Smooth muscle cell (in vitro differentiated cells): ENCODE data around the gene REPS2. TPM values are rescaled to one million over a fixed set of nuclear protein-coding genes. Genes with fewer than 3 reads are reported as not detected.

Source experiments
- DNase-seq: peaks from one replicate; lab custom pipeline; 2025; ENCODE audit not compliant: unreplicated experiment; lab: John Stamatoyannopoulos, UW
- H2AFZ ChIP-seq: fragments of 200-600 bp; sonication (generic); 2 replicates; pipeline ENCODE4 v1.6.0; 2016; ENCODE audit warnings: antibody characterized with exemption, low read depth, mild to moderate bottlenecking
- H3F3A ChIP-seq: fragments of 200-600 bp; sonication (generic); 2 replicates; pipeline ENCODE4 v1.6.0; 2017; ENCODE audit warnings: antibody characterized with exemption, low read depth
- H3K27ac ChIP-seq: fragments of 200-600 bp; sonication (generic); 2 replicates; pipeline ENCODE4 v1.5.1; 2016; ENCODE audit warnings: low read depth, mild to moderate bottlenecking
- H3K27me3 ChIP-seq: fragments of 200-600 bp; sonication (generic); 2 replicates; pipeline ENCODE4 v1.6.1; 2016; ENCODE audit warnings: low read depth, mild to moderate bottlenecking
- H3K36me3 ChIP-seq: fragments of 200-600 bp; sonication (generic); 2 replicates; pipeline ENCODE4 v1.5.1; 2016; ENCODE audit warnings: low read depth
- H3K4me1 ChIP-seq: fragments of 200-600 bp; sonication (generic); 2 replicates; pipeline ENCODE4 v1.5.1; 2016; ENCODE audit warnings: low read depth
- H3K4me2 ChIP-seq: fragments of 200-600 bp; sonication (generic); 2 replicates; pipeline ENCODE4 v1.6.0; 2016; ENCODE audit warnings: mild to moderate bottlenecking
- H3K4me3 ChIP-seq: fragments of 200-600 bp; sonication (generic); 2 replicates; pipeline ENCODE4 v1.5.1; 2016; ENCODE audit warnings: mild to moderate bottlenecking
- H3K79me2 ChIP-seq: fragments of 200-600 bp; sonication (generic); 2 replicates; pipeline ENCODE4 v1.6.0; 2016; ENCODE audit warnings: low read depth, mild to moderate bottlenecking
- H3K9ac ChIP-seq: fragments of 200-600 bp; sonication (generic); 2 replicates; pipeline ENCODE4 v1.6.0; 2016; ENCODE audit warnings: low read depth
- H3K9me3 ChIP-seq: fragments of 200-600 bp; sonication (generic); replicated peaks from 2 replicates; pipeline ENCODE4 v1.5.1; 2016; ENCODE audit warnings: low read depth
- H4K20me1 ChIP-seq: fragments of 200-600 bp; sonication (generic); 2 replicates; pipeline ENCODE4 v1.6.0; 2016; ENCODE audit warnings: low read depth
- CTCF ChIP-seq: fragments of 200-600 bp; sonication (generic); IDR thresholded peaks from 2 replicates; pipeline ENCODE4 v1.5.1; 2017; ENCODE audit warnings: borderline replicate concordance, mild to moderate bottlenecking, antibody characterized with exemption; ENCODE audit not compliant: insufficient read depth, poor library complexity, severe bottlenecking
- WGBS: methylation state at CpG from one replicate; pipeline ENCODE4 v1.1.7; 2016; ENCODE audit warnings: low lambda C conversion rate; 5-methylcytosine and 5-hydroxymethylcytosine counted together
- polyA plus RNA-seq: library from polyadenylated mRNA; unstranded; fragments of >200 nt; fragmentation: Nextera tagmentation; extraction: Ambion mirVana; gene quantifications from 2 replicates; pipeline ENCODE4 v1.2.1, GENCODE V29; 2016
- total RNA-seq: library from RNA; depleted of rRNA; stranded (reverse); fragments of >200 nt; gene quantifications from 2 replicates; pipeline ENCODE4 v1.2.3, GENCODE V29; 2014

REPS2 gene
- total and polyA plus RNA-seq, 2 experiments from 2014 or later, result 1.0 to 1.2 TPM

GRCh38 chrX:17038277-17038676 is 91.8 kb downstream of the REPS2 start:
- no peak for TF ChIP-seq CTCF
- H3F3A ChIP-seq, result no peaks in the 10 kb centered on the region
- peaks cover 9% of the 10 kb centered on the region for H3K27me3 ChIP-seq
- H3K9me3 ChIP-seq, result no peaks in the 10 kb centered on the region
- H3K27ac ChIP-seq, result no peak overlapping the region
- no peaks in the 10 kb centered on the region for H3K4me1 ChIP-seq
- H3K36me3 ChIP-seq, result no peaks in the 10 kb centered on the region
- H3K4me3 ChIP-seq, result no peak overlapping the region
- no peaks in the 10 kb centered on the region for H4K20me1 ChIP-seq
- WGBS, result 85% methylated on average over 3 of the region's 3 CpGs
- H3K79me2 ChIP-seq, result no peaks in the 10 kb centered on the region
- H3K4me2 ChIP-seq, result no peak overlapping the region
- no peak overlapping the region for H2AFZ ChIP-seq
- H3K9ac ChIP-seq, result no peak overlapping the region
- DNase-seq, result no peak

GRCh38 chrX:17038681-17039161 is 92.3 kb downstream of the REPS2 start:
- no peaks in the 10 kb centered on the region for H3K79me2 ChIP-seq
- no peak overlapping the region for H3K4me2 ChIP-seq
- H3K9me3 ChIP-seq, result no peaks in the 10 kb centered on the region
- no peak for DNase-seq
- TF ChIP-seq CTCF, result no peak
- 77% methylated on average over 7 of the region's 7 CpGs for WGBS
- H3K9ac ChIP-seq, result no peak overlapping the region
- H3K27me3 ChIP-seq, result peaks cover 9% of the 10 kb centered on the region
- H3K27ac ChIP-seq, result no peak overlapping the region
- no peaks in the 10 kb centered on the region for H3K36me3 ChIP-seq
- H3K4me3 ChIP-seq, result no peak overlapping the region
- H4K20me1 ChIP-seq, result no peaks in the 10 kb centered on the region
- no peaks in the 10 kb centered on the region for H3K4me1 ChIP-seq
- H2AFZ ChIP-seq, result no peak overlapping the region
- H3F3A ChIP-seq, result no peaks in the 10 kb centered on the region

GRCh38 chrX:17039826-17040225 is 93.4 kb downstream of the REPS2 start:
- Histone ChIP-seq H3K4me2 (no peak overlapping the region), H3K27me3 (peaks cover 9% of the 10 kb centered on the region), H3K4me1 (no peaks in the 10 kb centered on the region), H3K27ac (no peak overlapping the region), H3K4me3 (no peak overlapping the region), H4K20me1 (no peaks in the 10 kb centered on the region), H3F3A (no peaks in the 10 kb centered on the region), H3K79me2 (no peaks in the 10 kb centered on the region), H3K9me3 (no peaks in the 10 kb centered on the region), H3K9ac (no peak overlapping the region), H3K36me3 (no peaks in the 10 kb centered on the region), H2AFZ (no peak overlapping the region)
- 63% methylated on average over 1 of the region's 1 CpG for WGBS
- no peak for TF ChIP-seq CTCF
- DNase-seq, result no peak

DNA sequence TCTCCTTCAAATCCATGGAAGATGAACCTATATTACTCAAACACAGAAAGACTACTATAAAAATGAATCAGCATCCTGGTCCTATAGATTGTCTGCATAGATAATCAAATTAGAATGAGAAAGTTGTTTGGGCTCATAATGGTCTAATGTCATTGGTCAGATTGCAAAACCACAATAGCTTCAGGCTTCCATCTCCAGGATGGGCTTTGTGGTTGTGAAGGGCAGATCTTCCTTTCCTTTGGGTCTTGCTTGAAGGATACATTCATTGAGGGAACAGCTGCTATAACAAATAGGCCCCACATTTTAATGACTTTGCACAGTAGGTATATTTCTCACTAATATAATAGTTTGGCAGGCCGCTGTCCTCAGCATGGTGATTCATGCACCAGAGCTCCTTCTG is 94.3 kb downstream of the REPS2 start:
- no peak for DNase-seq

More for the DNA sequence above, 94.3 kb downstream of the REPS2 start:
- 79% methylated on average over 1 of the region's 1 CpG for WGBS
- Histone ChIP-seq H3K27me3 (peaks cover 9% of the 10 kb centered on the region), H3K36me3 (no peaks in the 10 kb centered on the region), H3K9ac (no peak overlapping the region), H3K9me3 (no peaks in the 10 kb centered on the region), H3K79me2 (no peaks in the 10 kb centered on the region), H3K4me2 (no peak overlapping the region), H2AFZ (no peak overlapping the region), H3K27ac (no peak overlapping the region), H3K4me1 (no peaks in the 10 kb centered on the region), H3K4me3 (no peak overlapping the region), H3F3A (no peaks in the 10 kb centered on the region), H4K20me1 (no peaks in the 10 kb centered on the region)
- TF ChIP-seq CTCF, result no peak
